ENCODE measurements around the gene DAP. TPM values are rescaled to one million over a fixed set of nuclear protein-coding genes. Genes with fewer than 3 reads are reported as not detected.
A peak's percentile ranks its signal among the peaks of the same experiment; 100 is the strongest.

Gene DAP
- total and polyA plus RNA-seq, 2 of the 13 experiments (the other 11 are each of a cell fraction or from before 2014, with no cell fraction given) = 22.0 to 57.5 TPM

- BruUV-seq (replicated peaks) = no TSS peak
- in situ Hi-C loops (cut with HindIII; ENCODE audit: extremely low pct_ligation_motif_present, low pct_unique_long_range_greater_than_20kb) (no loop called here), intact Hi-C loops (cut with micrococcal nuclease; ENCODE audit: unreplicated experiment) (no loop called here)
- Histone ChIP-seq H3K79me2 (ENCODE audit: insufficient read depth, low read length) (peaks cover 3% of the 10 kb centered on the region), H3K4me1 (ENCODE audit: insufficient read depth, low read length) (peaks cover 31% of the 10 kb centered on the region), H3K4me2 (ENCODE audit: low read depth, low read length) (no peak overlapping the region), H3K27ac (ENCODE audit: extremely low read length, insufficient read depth, low read length) (no peak overlapping the region), H3K4me3 (replicated peaks in 1 of 3; ENCODE audit: insufficient read depth in 1 of 3, low read depth in 2 of 3, low read length in 3 of 3) (no peak overlapping the region), H3K27me3 (ENCODE audit: control insufficient read depth in 1 of 2, insufficient read depth in 2 of 2, low read length in 2 of 2) (no peaks in the 10 kb centered on the region), H4K20me1 (ENCODE audit: insufficient read depth, low read length) (peaks cover 9% of the 10 kb centered on the region; the same call in 1 of the 2 replicates), H3K9me3 (ENCODE audit: low read length) (no peaks in the 10 kb centered on the region), H3K36me3 (replicated peaks in 1 of 2; ENCODE audit: control insufficient read depth in 1 of 2, insufficient read depth in 2 of 2, low read length in 2 of 2) (peaks cover 10 to 74% of the 10 kb centered on the region in 2 experiments), H3K9ac (ENCODE audit: insufficient read depth, low read depth, low read length) (no peak overlapping the region), H2AFZ (ENCODE audit: low read length) (no peak overlapping the region)
- WGBS (ENCODE audit: low lambda C conversion rate) = 93% methylated on average over 6 of the region's 6 CpGs
- no peak for TF ChIP-seq KLF15 (CRISPR knock-in tag; IDR thresholded peaks at IDR 0.05; ENCODE audit: borderline replicate concordance)
- no peak for TF ChIP-seq ZNF350 (CRISPR knock-in tag; IDR thresholded peaks at IDR 0.05; ENCODE audit: borderline replicate concordance, low read depth)
- TF ChIP-seq ZNF777 (CRISPR knock-in tag; IDR thresholded peaks at IDR 0.05) = no peak
- TF ChIP-seq FOXO4 (CRISPR knock-in tag; conservative IDR thresholded peaks at IDR 0.05) = no peak
- TF ChIP-seq ATF7 (IDR thresholded peaks at IDR 0.05) = peak; percentile 68
- no peak for TF ChIP-seq ATF7 (CRISPR knock-in tag; IDR thresholded peaks at IDR 0.05)
- no peak for TF ChIP-seq SMAD1 (CRISPR knock-in tag; IDR thresholded peaks at IDR 0.05; ENCODE audit: borderline replicate concordance, low read depth)
- TF ChIP-seq SIX4 (CRISPR knock-in tag; IDR thresholded peaks at IDR 0.05) = no peak
- no peak for FAIRE-seq
- CTCF ChIA-PET (ENCODE audit: low intra/inter-chr PET ratio, low total read pairs) = no interaction called here
- ATAC-seq = no peak
- POLR2A ChIA-PET = no interaction called here
- DNase-seq (ENCODE audit: low spot score) = no peak
Measured at GRCh38 chr5:10728679-10729078, 32.4 kb downstream of the DAP start.

GRCh38 chr5:10727861-10728260, 33.2 kb downstream of the DAP start:
- TF ChIP-seq NONO (IDR thresholded peaks at IDR 0.05) (no peak), NONO (CRISPR knock-in tag; conservative IDR thresholded peaks at IDR 0.05) (no peak), ZNF264 (CRISPR knock-in tag; IDR thresholded peaks at IDR 0.05) (no peak)
- ATAC-seq (no peak), FAIRE-seq (no peak), DNase-seq (ENCODE audit: low spot score) (no peak)
- intact Hi-C loops (cut with micrococcal nuclease; ENCODE audit: unreplicated experiment) (no loop called here), in situ Hi-C loops (cut with HindIII; ENCODE audit: extremely low pct_ligation_motif_present, low pct_unique_long_range_greater_than_20kb) (no loop called here)
- Histone ChIP-seq H3K9ac (ENCODE audit: insufficient read depth, low read depth, low read length) (no peak overlapping the region), H3K4me2 (ENCODE audit: low read depth, low read length) (no peak overlapping the region), H3K36me3 (replicated peaks in 1 of 2; ENCODE audit: control insufficient read depth in 1 of 2, insufficient read depth in 2 of 2, low read length in 2 of 2) (peaks cover 10 to 75% of the 10 kb centered on the region in 2 experiments), H2AFZ (ENCODE audit: low read length) (no peak overlapping the region), H3K9me3 (ENCODE audit: low read length) (no peaks in the 10 kb centered on the region), H3K27ac (ENCODE audit: extremely low read length, insufficient read depth, low read length) (no peak overlapping the region), H3K4me1 (ENCODE audit: insufficient read depth, low read length) (peaks cover 25% of the 10 kb centered on the region), H3K4me3 (replicated peaks in 1 of 3; ENCODE audit: insufficient read depth in 1 of 3, low read depth in 2 of 3, low read length in 3 of 3) (no peak overlapping the region), H3K79me2 (ENCODE audit: insufficient read depth, low read length) (peaks cover 5% of the 10 kb centered on the region), H3K27me3 (ENCODE audit: control insufficient read depth in 1 of 2, insufficient read depth in 2 of 2, low read length in 2 of 2) (no peaks in the 10 kb centered on the region), H4K20me1 (ENCODE audit: insufficient read depth, low read length) (peaks cover 9% of the 10 kb centered on the region; the same call in 1 of the 2 replicates)
- ChIA-PET POLR2A (no interaction called here), CTCF (ENCODE audit: low intra/inter-chr PET ratio, low total read pairs) (no interaction called here)
- BruUV-seq (replicated peaks) = no TSS peak
- WGBS (ENCODE audit: low lambda C conversion rate) = 98% methylated on average over 3 of the region's 3 CpGs

Measured in HepG2 (cell line).